ENCODE data around the gene CRELD1. TPM values are rescaled to one million over a fixed set of nuclear protein-coding genes. Genes with fewer than 3 reads are reported as not detected.
A peak's percentile ranks its signal among the peaks of the same experiment; 100 is the strongest.

Gene CRELD1
- total and polyA plus RNA-seq, 2 of the 13 experiments (the other 11 are each of a cell fraction or from before 2014, with no cell fraction given), result 27.1 to 61.9 TPM

DNA sequence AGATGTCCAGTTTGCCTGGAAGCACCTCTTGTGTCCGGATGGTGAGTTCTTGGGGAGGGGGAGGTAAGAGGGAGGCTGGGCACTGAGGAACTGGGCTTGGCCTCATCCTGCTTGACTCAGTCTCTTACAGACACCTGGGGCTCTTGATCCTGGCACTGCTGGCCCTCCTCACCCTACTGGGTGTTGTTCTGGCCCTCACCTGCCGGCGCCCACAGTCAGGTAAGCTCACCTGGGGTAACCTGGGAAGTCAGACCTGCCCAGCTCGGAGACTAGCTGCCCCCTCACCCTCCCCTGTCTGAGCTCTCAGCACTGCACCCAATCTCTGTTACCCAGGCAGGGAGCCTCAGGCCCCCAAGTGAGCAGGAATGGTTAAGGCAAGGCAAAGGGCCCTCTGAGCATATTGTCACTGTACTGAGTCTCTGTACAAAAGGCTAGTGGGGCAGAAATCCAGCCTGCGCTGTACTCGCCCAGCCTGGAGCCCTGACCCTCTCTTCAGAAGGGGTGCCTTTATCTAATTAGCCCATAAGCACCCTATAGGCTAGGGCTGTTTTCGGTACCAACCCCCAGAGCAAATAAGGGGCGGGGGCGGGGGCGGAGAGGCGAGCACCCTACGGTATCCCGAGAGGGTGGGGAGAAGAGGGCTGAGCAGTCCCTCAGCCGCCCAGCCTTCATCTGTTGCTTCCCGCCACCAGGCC lies 18.9 kb upstream of the CRELD1 start (continued):
- TF ChIP-seq ZHX2 (IDR thresholded peaks at IDR 0.05; ENCODE audit: low read depth) (no peak), ZHX2 (CRISPR knock-in tag; IDR thresholded peaks at IDR 0.05; ENCODE audit: borderline replicate concordance) (no peak; the same call in 1 of the 2 replicates), GPN1 (CRISPR knock-in tag; IDR thresholded peaks at IDR 0.05; ENCODE audit: borderline replicate concordance) (no peak), ZBTB37 (CRISPR knock-in tag; IDR thresholded peaks at IDR 0.05) (no peak), SYNCRIP (IDR thresholded peaks at IDR 0.05; ENCODE audit: insufficient read depth, low read depth, low read length) (no peak), ZSCAN22 (CRISPR knock-in tag; IDR thresholded peaks at IDR 0.05) (no peak), ZNF605 (CRISPR knock-in tag; IDR thresholded peaks at IDR 0.05) (peak; percentile 57; the same call in 1 of the 2 replicates), SMAD3 (CRISPR knock-in tag; IDR thresholded peaks at IDR 0.05) (peak; percentile 26; the same call in 1 of the 2 replicates), HNRNPL (IDR thresholded peaks at IDR 0.05; ENCODE audit: low read depth, low read length) (0 out of 2 replicates have a peak, but pooled peaks have one; percentile 35), ARID2 (CRISPR knock-in tag; IDR thresholded peaks at IDR 0.05; ENCODE audit: borderline replicate concordance) (peak; percentile 55; the same call in 1 of the 2 replicates), KDM5B (CRISPR knock-in tag; IDR thresholded peaks at IDR 0.05; ENCODE audit: borderline replicate concordance) (no peak), ZNF674 (CRISPR knock-in tag; IDR thresholded peaks at IDR 0.05; ENCODE audit: low read depth) (no peak), SALL2 (CRISPR knock-in tag; IDR thresholded peaks at IDR 0.05) (no peak), SOX5 (CRISPR knock-in tag; IDR thresholded peaks at IDR 0.05; ENCODE audit: borderline replicate concordance) (no peak), MXD4 (CRISPR knock-in tag; IDR thresholded peaks at IDR 0.05) (no peak), HOXA7 (CRISPR knock-in tag; IDR thresholded peaks at IDR 0.05) (peak; percentile 48; the same call in 1 of the 2 replicates), ZFP37 (CRISPR knock-in tag; IDR thresholded peaks at IDR 0.05; ENCODE audit: borderline replicate concordance) (no peak), ZNF777 (CRISPR knock-in tag; IDR thresholded peaks at IDR 0.05) (no peak; the same call in 1 of the 2 replicates), ZNF143 (CRISPR knock-in tag; IDR thresholded peaks at IDR 0.05) (peak; percentile 38; the same call in 1 of the 2 replicates), JUNB (CRISPR knock-in tag; IDR thresholded peaks at IDR 0.05; ENCODE audit: borderline replicate concordance) (0 out of 2 replicates have a peak, but pooled peaks have one; percentile 32), ETV6 (CRISPR knock-in tag; conservative IDR thresholded peaks at IDR 0.05) (no peak), ZNF772 (CRISPR knock-in tag; IDR thresholded peaks at IDR 0.05) (no peak), ZNF501 (CRISPR knock-in tag; IDR thresholded peaks at IDR 0.05) (0 out of 2 replicates have a peak, but pooled peaks have one; percentile 28), ZNF713 (CRISPR knock-in tag; IDR thresholded peaks at IDR 0.05) (no peak)
